ENCODE data around the gene CLCN5.

DNA sequence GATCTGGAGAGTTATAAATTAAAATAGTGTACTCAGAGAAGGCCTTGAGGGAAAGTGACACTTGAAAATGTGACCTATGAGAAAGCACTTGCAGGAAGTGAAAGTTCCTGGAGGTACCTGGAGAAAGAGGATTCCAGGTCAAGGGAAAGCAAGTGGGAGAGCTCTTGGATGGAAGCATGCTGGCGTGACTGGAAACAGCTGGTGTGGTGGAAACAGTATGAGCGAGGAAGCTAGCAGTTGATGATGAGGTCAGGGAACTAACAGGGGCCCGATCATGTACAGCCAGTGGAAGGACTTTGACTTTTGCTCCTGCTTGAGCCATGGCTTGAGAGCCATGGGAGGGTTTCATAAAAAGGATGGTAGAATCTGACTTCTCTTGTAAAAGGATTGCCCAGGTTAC lies 9.5 kb upstream of the CLCN5 start:
- TF ChIP-seq, protein P1, sequence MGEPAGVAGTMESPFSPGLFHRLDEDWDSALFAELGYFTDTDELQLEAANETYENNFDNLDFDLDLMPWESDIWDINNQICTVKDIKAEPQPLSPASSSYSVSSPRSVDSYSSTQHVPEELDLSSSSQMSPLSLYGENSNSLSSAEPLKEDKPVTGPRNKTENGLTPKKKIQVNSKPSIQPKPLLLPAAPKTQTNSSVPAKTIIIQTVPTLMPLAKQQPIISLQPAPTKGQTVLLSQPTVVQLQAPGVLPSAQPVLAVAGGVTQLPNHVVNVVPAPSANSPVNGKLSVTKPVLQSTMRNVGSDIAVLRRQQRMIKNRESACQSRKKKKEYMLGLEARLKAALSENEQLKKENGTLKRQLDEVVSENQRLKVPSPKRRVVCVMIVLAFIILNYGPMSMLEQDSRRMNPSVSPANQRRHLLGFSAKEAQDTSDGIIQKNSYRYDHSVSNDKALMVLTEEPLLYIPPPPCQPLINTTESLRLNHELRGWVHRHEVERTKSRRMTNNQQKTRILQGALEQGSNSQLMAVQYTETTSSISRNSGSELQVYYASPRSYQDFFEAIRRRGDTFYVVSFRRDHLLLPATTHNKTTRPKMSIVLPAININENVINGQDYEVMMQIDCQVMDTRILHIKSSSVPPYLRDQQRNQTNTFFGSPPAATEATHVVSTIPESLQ (CRISPR knock-in tag; IDR thresholded peaks at IDR 0.05), result no peak
- no peak for TF ChIP-seq RORB (CRISPR knock-in tag; IDR thresholded peaks at IDR 0.05)
- TF ChIP-seq, protein P2, sequence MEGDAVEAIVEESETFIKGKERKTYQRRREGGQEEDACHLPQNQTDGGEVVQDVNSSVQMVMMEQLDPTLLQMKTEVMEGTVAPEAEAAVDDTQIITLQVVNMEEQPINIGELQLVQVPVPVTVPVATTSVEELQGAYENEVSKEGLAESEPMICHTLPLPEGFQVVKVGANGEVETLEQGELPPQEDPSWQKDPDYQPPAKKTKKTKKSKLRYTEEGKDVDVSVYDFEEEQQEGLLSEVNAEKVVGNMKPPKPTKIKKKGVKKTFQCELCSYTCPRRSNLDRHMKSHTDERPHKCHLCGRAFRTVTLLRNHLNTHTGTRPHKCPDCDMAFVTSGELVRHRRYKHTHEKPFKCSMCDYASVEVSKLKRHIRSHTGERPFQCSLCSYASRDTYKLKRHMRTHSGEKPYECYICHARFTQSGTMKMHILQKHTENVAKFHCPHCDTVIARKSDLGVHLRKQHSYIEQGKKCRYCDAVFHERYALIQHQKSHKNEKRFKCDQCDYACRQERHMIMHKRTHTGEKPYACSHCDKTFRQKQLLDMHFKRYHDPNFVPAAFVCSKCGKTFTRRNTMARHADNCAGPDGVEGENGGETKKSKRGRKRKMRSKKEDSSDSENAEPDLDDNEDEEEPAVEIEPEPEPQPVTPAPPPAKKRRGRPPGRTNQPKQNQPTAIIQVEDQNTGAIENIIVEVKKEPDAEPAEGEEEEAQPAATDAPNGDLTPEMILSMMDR (IDR thresholded peaks at IDR 0.05), result no peak
- no peak for TF ChIP-seq ZNF121 (CRISPR knock-in tag; IDR thresholded peaks at IDR 0.05)
- no peak for TF ChIP-seq MYBL2 (CRISPR knock-in tag; IDR thresholded peaks at IDR 0.05)
- TF ChIP-seq NFYB (CRISPR knock-in tag; conservative IDR thresholded peaks at IDR 0.05; ENCODE audit: low read depth), result no peak
